NCI-H2227 treated with DMSO at 0.1 percent for 48 hours (cell line): ENCODE results near the gene EGFR.

Experiments
- DNase-seq: peaks from one replicate; lab custom pipeline; 2025; lab: John Stamatoyannopoulos, UW

Gene EGFR

GRCh38 chr7:55063061-55063460 is 44.2 kb downstream of the EGFR start:
- DNase-seq: no peak

- DNase-seq: no peak
Measured at GRCh38 chr7:55063633-55064032, 44.8 kb downstream of the EGFR start.

GRCh38 chr7:55065079-55065478 is 46.3 kb downstream of the EGFR start:
- no peak for DNase-seq

GRCh38 chr7:55065511-55066229 is 46.9 kb downstream of the EGFR start:
- DNase-seq: no peak

GRCh38 chr7:55066524-55066923 is 47.7 kb downstream of the EGFR start:
- DNase-seq: no peak

GRCh38 chr7:55066938-55067337 is 48.1 kb downstream of the EGFR start:
- DNase-seq: no peak

- DNase-seq: no peak
Measured at GRCh38 chr7:55067748-55068147, 48.9 kb downstream of the EGFR start.

- DNase-seq: no peak
Measured at GRCh38 chr7:55069271-55069792, 50.5 kb downstream of the EGFR start.

- no peak for DNase-seq
Measured at GRCh38 chr7:55070271-55070743, 51.5 kb downstream of the EGFR start.

GRCh38 chr7:55070854-55071253 is 52.0 kb downstream of the EGFR start:
- no peak for DNase-seq

- DNase-seq: no peak
Measured at GRCh38 chr7:55071411-55072175, 52.8 kb downstream of the EGFR start.

GRCh38 chr7:55072251-55072650 is 53.4 kb downstream of the EGFR start:
- DNase-seq: no peak

GRCh38 chr7:55073051-55073511 is 54.3 kb downstream of the EGFR start:
- DNase-seq: no peak

GRCh38 chr7:55073976-55074528 is 55.2 kb downstream of the EGFR start:
- no peak for DNase-seq

GRCh38 chr7:55075464-55076021 is 56.7 kb downstream of the EGFR start:
- DNase-seq: no peak

- DNase-seq: no peak
Measured at GRCh38 chr7:55077561-55078410, 59.0 kb downstream of the EGFR start.

- peak; percentile 4 for DNase-seq
Measured at GRCh38 chr7:55078465-55079372, 59.9 kb downstream of the EGFR start.

GRCh38 chr7:55080000-55080623 is 61.3 kb downstream of the EGFR start:
- DNase-seq: no peak

- no peak for DNase-seq
Measured at GRCh38 chr7:55081068-55081467, 62.3 kb downstream of the EGFR start.
